Activated CD8-positive, alpha-beta memory T cell treated with anti-CD3 and anti-CD28 coated beads, Interleukin-2, amount 50 U/mL, for 4 hours (primary cell): Measurements from ENCODE around the gene KBTBD3.
"Not testable (repeated sequence)": the region's sequence is repeated elsewhere in the genome, so short reads cannot be mapped to it uniquely, and the experiment has no call there.

ENCODE experiments used
- DNase-seq: peaks from one replicate; pipeline ENCODE4 v3.0.0-alpha.2; 2020

The KBTBD3 gene

GRCh38 chr11:106003094-106003493 lies 74.1 kb downstream of the KBTBD3 start:
- not testable (repeated sequence) for DNase-seq

- DNase-seq = no peak
Measured at GRCh38 chr11:106001304-106002012, 75.7 kb downstream of the KBTBD3 start.
